CD4-positive, alpha-beta T cell (primary cell): ENCODE data around the gene CYSRT1. TPM values are rescaled to one million over a fixed set of nuclear protein-coding genes. Genes with fewer than 3 reads are reported as not detected.
A peak's percentile ranks its signal among the peaks of the same experiment; 100 is the strongest.

ENCODE experiments used
- ATAC-seq: fragments of 200-7000 bp; cut with Tn5 transposase; one replicate; pipeline ENCODE4 v1.10.0; 2022; ENCODE audit warnings: mild to moderate bottlenecking; ENCODE audit not compliant: poor library complexity
- CTCF ChIA-PET: fragments of 350-600 bp; sonication (Branson Sonifier 250); formaldehyde crosslinking; loops from one replicate; lab custom pipeline; 2021; ENCODE audit warnings: antibody characterized with exemption, inconsistent platforms; lab: Charles Lee
- POLR2A ChIA-PET: fragments of 350-600 bp; sonication (Branson Sonifier 250); formaldehyde crosslinking; loops from one replicate; lab custom pipeline; 2021; ENCODE audit warnings: antibody characterized with exemption, inconsistent platforms; lab: Charles Lee
- DNase-seq, 14 experiments: peaks; one replicate each; pipeline ENCODE4 v3.0.0-alpha.2; 2013 to 2020; ENCODE audit warnings: mixed read lengths in 2 of 14
- H3K27ac ChIP-seq, 2 donors: one replicate each; pipeline versions ENCODE4 v1.5.1 to v1.7.0; 2013; ENCODE audit warnings: low read length in 2 of 2, low read depth in 1 of 2, mild to moderate bottlenecking in 1 of 2
- H3K27me3 ChIP-seq, 2 experiments: 1 replicate in 1 of 2; 2 replicates in 1 of 2; pipeline versions ENCODE4 v1.6.1 to v1.7.0; 2013; ENCODE audit warnings: low read length in 2 of 2, control low read depth in 1 of 2, mild to moderate bottlenecking in 1 of 2, moderate library complexity in 1 of 2; ENCODE audit not compliant: insufficient read depth in 2 of 2, control insufficient read depth in 1 of 2
- H3K36me3 ChIP-seq: one replicate; pipeline ENCODE4 v1.6.1; 2013; ENCODE audit warnings: low read length, control low read depth; ENCODE audit not compliant: insufficient read depth
- H3K4me1 ChIP-seq: one replicate; pipeline ENCODE4 v1.6.1; 2013; ENCODE audit warnings: low read length, control low read depth; ENCODE audit not compliant: insufficient read depth
- H3K4me3 ChIP-seq: one replicate; pipeline ENCODE4 v1.5.1; 2013; ENCODE audit warnings: mild to moderate bottlenecking, low read length, moderate library complexity
- H3K9me3 ChIP-seq, 2 experiments: 1 replicate in 1 of 2; 2 replicates in 1 of 2; pipeline versions ENCODE4 v1.6.1 to v1.7.0; 2013; ENCODE audit warnings: low read length in 2 of 2, mild to moderate bottlenecking in 2 of 2, control low read depth in 1 of 2, moderate library complexity in 1 of 2; ENCODE audit not compliant: control insufficient read depth in 1 of 2, insufficient read depth in 1 of 2
- H3K27ac Mint-ChIP-seq: one replicate; pipeline ENCODE4 v1.8.0; 2020; ENCODE audit warnings: mixed read lengths
- H3K27me3 Mint-ChIP-seq: one replicate; pipeline ENCODE4 v1.8.0; 2021; ENCODE audit warnings: mixed read lengths
- H3K36me3 Mint-ChIP-seq: one replicate; pipeline ENCODE4 v1.8.0; 2021; ENCODE audit warnings: low read depth, mixed read lengths
- H3K4me1 Mint-ChIP-seq: one replicate; pipeline ENCODE4 v1.8.0; 2021; ENCODE audit warnings: low read depth, mixed read lengths
- H3K4me3 Mint-ChIP-seq: one replicate; pipeline ENCODE4 v1.8.0; 2020; ENCODE audit warnings: mild to moderate bottlenecking, mixed read lengths
- H3K9me3 Mint-ChIP-seq: one replicate; pipeline ENCODE4 v1.8.0; 2020; ENCODE audit warnings: mixed read lengths
- intact Hi-C, 2 experiments: fragments of 100-400 bp; cut with DNase I in 1 of 2; cut with micrococcal nuclease in 1 of 2; formaldehyde crosslinking; loops; one replicate each; pipeline versions ENCODE4 v1.15.1 to v1.9.0; 2023 to 2025; cut with DNase I, micrococcal nuclease
- total RNA-seq, 174 experiments: library from RNA in 2 of 174; stranded (reverse) in 2 of 174; gene quantifications; one replicate each; pipeline ENCODE4 v1.2.3 and lab custom pipeline; 2021 to 2026
- TF ChIP-seq, protein P1 (sequence below): fragments of 200-600 bp; IDR thresholded peaks from one replicate; pipeline ENCODE4 v1.8.0; 2022; ENCODE audit warnings: antibody characterized with exemption, mild to moderate bottlenecking

CYSRT1 gene
- total RNA-seq, 2 experiments from 2014 or later: 0.33 to 0.42 TPM

DNA sequence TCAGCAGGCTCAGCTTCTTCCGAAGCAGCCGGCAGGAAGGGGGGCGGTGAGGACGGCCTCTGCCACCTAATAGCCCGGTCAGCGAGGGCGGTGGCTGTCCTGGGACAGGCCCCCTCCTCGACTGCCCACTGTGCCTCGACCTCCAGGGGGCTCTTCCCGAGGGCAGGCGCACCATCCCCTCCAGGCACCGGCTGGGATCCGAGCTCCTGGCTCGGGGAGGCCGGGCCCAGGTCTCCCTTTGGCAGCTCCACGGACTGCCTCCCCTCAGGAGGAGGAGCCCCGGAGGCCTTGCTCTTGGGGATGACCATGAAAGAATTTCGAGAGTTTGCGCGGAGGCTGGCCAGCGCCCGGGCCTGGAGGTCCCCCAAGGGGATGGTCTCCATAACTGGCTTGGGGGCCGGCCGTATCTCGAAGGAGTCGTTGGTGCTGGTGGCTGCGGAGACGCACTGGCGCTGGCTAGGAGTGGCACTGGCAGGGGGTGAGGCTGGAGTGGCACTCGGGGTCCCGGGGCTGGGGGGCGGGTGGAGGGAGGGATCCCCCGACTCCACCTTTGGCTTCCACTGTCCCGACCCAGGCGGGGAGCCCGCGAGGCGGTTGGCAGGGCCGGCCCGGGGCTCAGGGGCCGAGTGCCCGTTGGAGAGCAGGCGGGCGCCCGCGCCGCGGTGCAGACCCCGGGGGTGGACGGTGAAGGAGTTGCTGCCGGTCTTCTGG is 25.4 kb upstream of the CYSRT1 start:
- Mint-ChIP-seq H3K36me3 (no peaks in the 10 kb centered on the region), H3K4me3 (peak overlapping the region; percentile 86), H3K27ac (no peak overlapping the region), H3K9me3 (no peaks in the 10 kb centered on the region), H3K27me3 (no peaks in the 10 kb centered on the region), H3K4me1 (peaks cover 17% of the 10 kb centered on the region)
- no peak overlapping the region for H3K4me3 ChIP-seq
- TF ChIP-seq, protein P1, sequence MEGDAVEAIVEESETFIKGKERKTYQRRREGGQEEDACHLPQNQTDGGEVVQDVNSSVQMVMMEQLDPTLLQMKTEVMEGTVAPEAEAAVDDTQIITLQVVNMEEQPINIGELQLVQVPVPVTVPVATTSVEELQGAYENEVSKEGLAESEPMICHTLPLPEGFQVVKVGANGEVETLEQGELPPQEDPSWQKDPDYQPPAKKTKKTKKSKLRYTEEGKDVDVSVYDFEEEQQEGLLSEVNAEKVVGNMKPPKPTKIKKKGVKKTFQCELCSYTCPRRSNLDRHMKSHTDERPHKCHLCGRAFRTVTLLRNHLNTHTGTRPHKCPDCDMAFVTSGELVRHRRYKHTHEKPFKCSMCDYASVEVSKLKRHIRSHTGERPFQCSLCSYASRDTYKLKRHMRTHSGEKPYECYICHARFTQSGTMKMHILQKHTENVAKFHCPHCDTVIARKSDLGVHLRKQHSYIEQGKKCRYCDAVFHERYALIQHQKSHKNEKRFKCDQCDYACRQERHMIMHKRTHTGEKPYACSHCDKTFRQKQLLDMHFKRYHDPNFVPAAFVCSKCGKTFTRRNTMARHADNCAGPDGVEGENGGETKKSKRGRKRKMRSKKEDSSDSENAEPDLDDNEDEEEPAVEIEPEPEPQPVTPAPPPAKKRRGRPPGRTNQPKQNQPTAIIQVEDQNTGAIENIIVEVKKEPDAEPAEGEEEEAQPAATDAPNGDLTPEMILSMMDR: no peak
- DNase-seq (no peak), ATAC-seq (no peak)
- ChIA-PET POLR2A (interaction anchor here (1.1 to 1.7 kb wide), 2 partner anchors 11 kb away, joined by 5 to 39 read pairs; partner anchors contain the start of genes ANAPC2 and SSNA1), CTCF (no interaction called here)
- peaks cover 2% of the 10 kb centered on the region for H3K36me3 ChIP-seq
- peaks cover 42% of the 10 kb centered on the region for H3K4me1 ChIP-seq
- no peaks in the 10 kb centered on the region for H3K27me3 ChIP-seq
- intact Hi-C loops: loop anchor here in 1 of 2 experiments (2.0 kb wide), 1 partner anchor 23 kb away; the partner anchor contains the start of gene RNF208
- H3K27ac ChIP-seq: no peak overlapping the region
- peaks cover 0 to 6% of the 10 kb centered on the region in 2 experiments for H3K9me3 ChIP-seq

DNA sequence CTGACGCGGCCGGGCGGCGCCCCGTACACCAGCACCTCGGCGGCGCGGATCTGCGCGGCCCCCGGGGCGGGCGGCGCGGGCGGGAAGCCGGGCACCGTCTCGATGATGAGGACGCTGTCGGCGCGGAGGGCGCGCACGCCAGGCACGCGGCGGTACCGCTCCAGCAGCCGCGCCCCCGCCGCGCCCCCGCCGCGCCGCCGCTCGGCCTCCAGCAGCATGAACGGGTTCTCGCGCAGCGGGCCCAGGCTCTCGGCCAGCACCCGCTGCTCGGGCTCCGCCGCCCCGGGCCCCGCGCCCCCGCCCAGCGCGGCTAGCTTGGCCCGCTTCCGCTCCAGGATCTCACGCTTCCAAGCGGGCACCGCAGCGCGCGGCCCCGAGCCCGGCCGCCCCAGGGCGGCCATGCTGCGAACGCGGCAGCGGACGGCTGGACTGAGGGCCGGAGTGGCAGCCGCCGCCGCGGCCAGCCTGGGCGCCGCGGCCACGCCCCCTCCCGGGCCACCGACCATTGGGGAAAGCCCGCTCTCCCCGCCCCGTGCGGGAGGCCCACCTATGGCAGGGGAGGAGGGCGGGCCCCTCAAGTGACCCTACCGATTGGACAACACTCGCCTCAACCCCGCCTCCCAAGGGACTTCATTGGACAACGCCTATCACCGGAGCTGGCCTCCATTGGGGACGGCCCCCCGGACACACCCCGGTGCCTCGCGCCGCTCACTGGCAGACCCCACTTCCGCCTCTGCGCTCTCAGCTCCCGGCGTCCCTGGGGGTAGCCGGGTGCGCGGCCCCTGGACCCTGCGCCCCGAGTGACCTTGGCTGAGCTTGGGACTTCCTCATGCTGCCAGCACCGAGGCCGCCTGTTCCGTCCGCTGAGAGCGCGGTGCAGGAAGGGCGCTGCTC is 24.4 kb upstream of the CYSRT1 start, which contains the start of gene TPRN:
Gene TPRN, minus strand, starts transcription at position 431 of the 894 bp plus-strand sequence. Its CDS starts 30 bp downstream, at position 401.
- POLR2A ChIA-PET: interaction anchor here (0.6 to 2.5 kb wide), 13 partner anchors 8 to 662 kb away, joined by 3 to 39 read pairs (median 6); partner anchors contain the start of genes ANAPC2, MAN1B1, NELFB and RNF208
- H3K4me1 Mint-ChIP-seq: peaks cover 23% of the 10 kb centered on the region
- Histone ChIP-seq H3K4me1 (peaks cover 48% of the 10 kb centered on the region), H3K27ac (peak within 1 kb of the TSS; percentile 72 to 76), H3K36me3 (peaks cover 2% of the 10 kb centered on the region), H3K9me3 (peaks cover 0 to 6% of the 10 kb centered on the region in 2 experiments), H3K27me3 (no peaks in the 10 kb centered on the region), H3K4me3 (peak within 1 kb of the TSS; percentile 87)
- H3K27me3 Mint-ChIP-seq: no peaks in the 10 kb centered on the region
- TF ChIP-seq, protein P1: no peak
- CTCF ChIA-PET: interaction anchor here (0.6 to 1.4 kb wide), 7 partner anchors 11 to 133 kb away, joined by 3 to 9 read pairs (median 4); partner anchors contain the start of genes ANAPC2, RNF224 and SSNA1
- peak; percentile 94 for ATAC-seq
- peak; percentile 93 to 99 (median 98) for DNase-seq
- intact Hi-C loops: loop anchor here (1.0 to 2.0 kb wide), 2 partner anchors 22 to 23 kb away; partner anchors contain the start of gene RNF208 (in 1 of the 2)
- peaks cover 5% of the 10 kb centered on the region for H3K36me3 Mint-ChIP-seq
- H3K9me3 Mint-ChIP-seq: no peaks in the 10 kb centered on the region
- H3K27ac Mint-ChIP-seq: peak within 1 kb of the TSS; percentile 84
- peak within 1 kb of the TSS; percentile 93 for H3K4me3 Mint-ChIP-seq
